ENCODE results near the gene TBC1D1. TPM values are rescaled to one million over a fixed set of nuclear protein-coding genes. Genes with fewer than 3 reads are reported as not detected.

The TBC1D1 gene
- total RNA-seq, 1 experiment from 2014 or later: 89.0 TPM

DNA sequence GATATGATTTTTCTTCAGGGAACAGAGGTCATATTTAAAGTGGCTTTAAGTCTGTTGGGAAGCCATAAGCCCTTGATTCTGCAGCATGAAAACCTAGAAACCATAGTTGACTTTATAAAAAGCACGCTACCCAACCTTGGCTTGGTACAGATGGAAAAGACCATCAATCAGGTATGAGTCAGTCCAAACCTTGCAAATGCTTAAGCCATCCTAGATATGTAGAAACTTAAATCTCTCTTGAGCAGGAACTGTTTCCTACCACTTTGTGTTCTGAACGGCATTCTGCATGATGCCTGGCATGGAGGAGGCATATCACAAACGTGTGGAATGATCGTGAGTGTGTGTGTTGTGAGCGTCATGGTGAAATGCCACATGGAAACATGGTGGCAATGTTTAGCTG lies 234.1 kb downstream of the TBC1D1 start:
- Histone ChIP-seq H3F3A (ENCODE audit: low read length, unreplicated experiment) (no peaks in the 10 kb centered on the region), H3K36me3 (ENCODE audit: low read depth, low read length) (no peaks in the 10 kb centered on the region), H3K4me1 (ENCODE audit: insufficient read depth, low read length) (peaks cover 7% of the 10 kb centered on the region), H3K9me2 (replicated peaks; ENCODE audit: low read length) (no peaks in the 10 kb centered on the region), H3K9ac (ENCODE audit: low read length) (no peak overlapping the region), H3K27ac (ENCODE audit: low read length) (no peak overlapping the region), H3K4me3 (ENCODE audit: low read length) (no peak overlapping the region), H3K9me3 (ENCODE audit: low read length) (no peaks in the 10 kb centered on the region), H3K4me2 (ENCODE audit: low read length) (no peak overlapping the region), H2AFZ (ENCODE audit: low read length) (no peak overlapping the region), H4K20me1 (ENCODE audit: low read length) (no peaks in the 10 kb centered on the region), H3K27me3 (ENCODE audit: low read length) (no peaks in the 10 kb centered on the region), H3K79me2 (ENCODE audit: low read length) (no peaks in the 10 kb centered on the region)
- DNase-seq: no peak
- intact Hi-C loops (cut with micrococcal nuclease): no loop called here
- CTCF ChIA-PET: no interaction called here
- POLR2A ChIA-PET (ENCODE audit: unreplicated experiment): no interaction called here
- TF ChIP-seq, protein P1, sequence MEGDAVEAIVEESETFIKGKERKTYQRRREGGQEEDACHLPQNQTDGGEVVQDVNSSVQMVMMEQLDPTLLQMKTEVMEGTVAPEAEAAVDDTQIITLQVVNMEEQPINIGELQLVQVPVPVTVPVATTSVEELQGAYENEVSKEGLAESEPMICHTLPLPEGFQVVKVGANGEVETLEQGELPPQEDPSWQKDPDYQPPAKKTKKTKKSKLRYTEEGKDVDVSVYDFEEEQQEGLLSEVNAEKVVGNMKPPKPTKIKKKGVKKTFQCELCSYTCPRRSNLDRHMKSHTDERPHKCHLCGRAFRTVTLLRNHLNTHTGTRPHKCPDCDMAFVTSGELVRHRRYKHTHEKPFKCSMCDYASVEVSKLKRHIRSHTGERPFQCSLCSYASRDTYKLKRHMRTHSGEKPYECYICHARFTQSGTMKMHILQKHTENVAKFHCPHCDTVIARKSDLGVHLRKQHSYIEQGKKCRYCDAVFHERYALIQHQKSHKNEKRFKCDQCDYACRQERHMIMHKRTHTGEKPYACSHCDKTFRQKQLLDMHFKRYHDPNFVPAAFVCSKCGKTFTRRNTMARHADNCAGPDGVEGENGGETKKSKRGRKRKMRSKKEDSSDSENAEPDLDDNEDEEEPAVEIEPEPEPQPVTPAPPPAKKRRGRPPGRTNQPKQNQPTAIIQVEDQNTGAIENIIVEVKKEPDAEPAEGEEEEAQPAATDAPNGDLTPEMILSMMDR (conservative IDR thresholded peaks at IDR 0.05; ENCODE audit: low read depth, low read length): no peak
- TF ChIP-seq EZH2 (IDR thresholded peaks at IDR 0.05; ENCODE audit: low read length, unreplicated experiment): no peak
- TF ChIP-seq EZH2phosphoT487 (IDR thresholded peaks at IDR 0.05; ENCODE audit: borderline replicate concordance, low read length): no peak
- no TSS peak for BruUV-seq (replicated peaks)
- ATAC-seq: no peak

DNA sequence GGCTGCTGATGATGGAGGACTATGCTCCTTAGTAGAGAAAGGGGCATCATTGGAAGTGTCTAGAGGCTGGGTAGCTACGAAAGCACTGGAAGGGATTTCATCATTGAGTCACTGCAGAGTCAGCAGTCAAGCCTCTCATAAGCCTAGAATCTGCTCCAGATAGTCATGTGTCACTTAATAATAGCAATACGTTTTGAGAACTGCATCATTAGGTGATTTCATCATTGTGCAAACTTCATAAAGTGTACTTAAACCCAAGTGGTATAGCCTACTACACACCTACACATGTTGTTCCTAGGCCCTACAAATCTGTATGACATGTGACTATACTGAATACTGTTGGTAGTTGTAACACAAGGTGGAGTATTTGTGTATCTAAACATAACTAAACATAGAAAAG lies 234.9 kb downstream of the TBC1D1 start:
- Histone ChIP-seq H3K9me3 (ENCODE audit: low read length) (no peaks in the 10 kb centered on the region), H4K20me1 (ENCODE audit: low read length) (no peaks in the 10 kb centered on the region), H3K27me3 (ENCODE audit: low read length) (no peaks in the 10 kb centered on the region), H3K9me2 (replicated peaks; ENCODE audit: low read length) (no peaks in the 10 kb centered on the region), H3K27ac (ENCODE audit: low read length) (no peak overlapping the region), H3K79me2 (ENCODE audit: low read length) (no peaks in the 10 kb centered on the region), H3F3A (ENCODE audit: low read length, unreplicated experiment) (no peaks in the 10 kb centered on the region), H3K4me1 (ENCODE audit: insufficient read depth, low read length) (no peaks in the 10 kb centered on the region), H3K4me3 (ENCODE audit: low read length) (no peak overlapping the region), H3K36me3 (ENCODE audit: low read depth, low read length) (no peaks in the 10 kb centered on the region), H2AFZ (ENCODE audit: low read length) (no peak overlapping the region), H3K4me2 (ENCODE audit: low read length) (no peak overlapping the region), H3K9ac (ENCODE audit: low read length) (no peak overlapping the region)
- TF ChIP-seq, protein P1 (conservative IDR thresholded peaks at IDR 0.05; ENCODE audit: low read depth, low read length): no peak
- no peak for TF ChIP-seq EZH2phosphoT487 (IDR thresholded peaks at IDR 0.05; ENCODE audit: borderline replicate concordance, low read length)
- TF ChIP-seq EZH2 (IDR thresholded peaks at IDR 0.05; ENCODE audit: low read length, unreplicated experiment): no peak
- DNase-seq (peak; percentile 10), ATAC-seq (no peak; the same call in 1 of the 2 replicates)
- BruUV-seq (replicated peaks): no TSS peak
- ChIA-PET CTCF (no interaction called here), POLR2A (ENCODE audit: unreplicated experiment) (interaction anchor here (0.6 kb wide), 1 partner anchor 127 kb away, joined by 3 read pairs; no protein-coding TSS in a partner anchor)
- intact Hi-C loops (cut with micrococcal nuclease): no loop called here

DNA sequence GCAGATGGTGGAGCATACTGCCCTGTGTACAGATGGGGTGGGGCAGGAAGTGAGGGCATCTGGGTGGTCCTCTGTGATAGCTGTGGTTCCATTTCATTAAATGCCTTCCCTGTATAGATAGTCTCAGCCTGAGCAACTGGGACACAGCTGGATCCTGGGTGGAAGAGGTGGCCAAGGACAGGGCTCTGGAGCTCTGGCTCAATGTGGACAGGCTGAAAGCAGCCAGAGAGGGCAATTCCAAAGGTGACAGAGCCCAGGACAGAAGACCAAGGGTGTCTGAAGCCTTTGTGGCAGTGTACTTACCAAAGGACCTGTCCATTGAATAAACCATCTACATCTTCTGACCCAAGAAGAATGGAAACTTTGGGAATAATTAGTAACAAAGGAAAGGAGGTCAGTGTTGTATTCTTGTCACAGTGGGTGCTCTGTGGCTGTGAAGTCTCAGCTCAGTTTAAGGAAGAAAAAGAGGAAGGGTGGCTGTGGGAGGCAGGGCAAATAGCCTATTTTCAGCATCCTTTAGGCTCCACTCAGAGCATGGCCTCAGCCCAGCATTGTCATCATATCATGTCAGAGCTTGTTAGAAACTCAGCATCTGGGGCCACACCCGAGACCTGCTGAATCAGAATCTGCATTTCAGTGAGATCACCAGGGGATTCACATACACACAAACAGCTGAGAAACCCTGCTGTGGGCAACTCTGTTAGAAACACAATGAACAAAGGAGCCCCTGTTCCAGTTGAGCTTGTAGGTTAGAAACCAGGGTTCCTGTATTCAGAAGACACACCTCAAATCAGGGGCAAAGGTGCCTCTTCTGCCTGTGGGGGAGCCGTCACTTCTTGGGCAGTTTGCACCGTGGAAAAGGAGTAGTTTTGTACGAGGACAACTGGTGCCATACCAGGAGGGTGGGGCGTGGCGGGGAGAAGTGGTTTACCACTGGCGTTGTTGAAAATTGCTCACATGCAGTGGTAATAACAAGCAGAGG lies 237.9 kb downstream of the TBC1D1 start:
- H3K9ac ChIP-seq (ENCODE audit: low read length): no peak overlapping the region
- H3F3A ChIP-seq (ENCODE audit: low read length, unreplicated experiment): no peaks in the 10 kb centered on the region
- H3K4me1 ChIP-seq (ENCODE audit: insufficient read depth, low read length): no peaks in the 10 kb centered on the region
- no peaks in the 10 kb centered on the region for H3K79me2 ChIP-seq (ENCODE audit: low read length)
- H3K4me2 ChIP-seq (ENCODE audit: low read length): no peak overlapping the region
- H3K4me3 ChIP-seq (ENCODE audit: low read length): no peak overlapping the region
- no peaks in the 10 kb centered on the region for H3K36me3 ChIP-seq (ENCODE audit: low read depth, low read length)
- H2AFZ ChIP-seq (ENCODE audit: low read length): no peak overlapping the region
- CTCF ChIA-PET: no interaction called here
- BruUV-seq (replicated peaks): no TSS peak
- H3K27me3 ChIP-seq (ENCODE audit: low read length): no peaks in the 10 kb centered on the region
- H3K9me3 ChIP-seq (ENCODE audit: low read length): no peaks in the 10 kb centered on the region
- intact Hi-C loops (cut with micrococcal nuclease): no loop called here
- H3K9me2 ChIP-seq (replicated peaks; ENCODE audit: low read length): no peaks in the 10 kb centered on the region
- TF ChIP-seq EZH2 (IDR thresholded peaks at IDR 0.05; ENCODE audit: low read length, unreplicated experiment) (no peak), EZH2phosphoT487 (IDR thresholded peaks at IDR 0.05; ENCODE audit: borderline replicate concordance, low read length) (no peak)
- TF ChIP-seq, protein P1 (conservative IDR thresholded peaks at IDR 0.05; ENCODE audit: low read depth, low read length): no peak
- H3K27ac ChIP-seq (ENCODE audit: low read length): no peak overlapping the region
- no peak for ATAC-seq
- peak; percentile 21 for DNase-seq
- no peaks in the 10 kb centered on the region for H4K20me1 ChIP-seq (ENCODE audit: low read length)
- POLR2A ChIA-PET (ENCODE audit: unreplicated experiment): interaction anchor here (0.6 to 0.7 kb wide), 2 partner anchors 25 to 675 kb away, joined by 3 read pairs; no protein-coding TSS in a partner anchor

Data from PC-3 (cell line).